ENCODE data around the gene GSN. TPM values are rescaled to one million over a fixed set of nuclear protein-coding genes. Genes with fewer than 3 reads are reported as not detected.

The GSN gene
- total and polyA plus RNA-seq, 2 of the 13 experiments (the other 11 are each of a cell fraction or from before 2014, with no cell fraction given) = 294 to 307 TPM

DNA sequence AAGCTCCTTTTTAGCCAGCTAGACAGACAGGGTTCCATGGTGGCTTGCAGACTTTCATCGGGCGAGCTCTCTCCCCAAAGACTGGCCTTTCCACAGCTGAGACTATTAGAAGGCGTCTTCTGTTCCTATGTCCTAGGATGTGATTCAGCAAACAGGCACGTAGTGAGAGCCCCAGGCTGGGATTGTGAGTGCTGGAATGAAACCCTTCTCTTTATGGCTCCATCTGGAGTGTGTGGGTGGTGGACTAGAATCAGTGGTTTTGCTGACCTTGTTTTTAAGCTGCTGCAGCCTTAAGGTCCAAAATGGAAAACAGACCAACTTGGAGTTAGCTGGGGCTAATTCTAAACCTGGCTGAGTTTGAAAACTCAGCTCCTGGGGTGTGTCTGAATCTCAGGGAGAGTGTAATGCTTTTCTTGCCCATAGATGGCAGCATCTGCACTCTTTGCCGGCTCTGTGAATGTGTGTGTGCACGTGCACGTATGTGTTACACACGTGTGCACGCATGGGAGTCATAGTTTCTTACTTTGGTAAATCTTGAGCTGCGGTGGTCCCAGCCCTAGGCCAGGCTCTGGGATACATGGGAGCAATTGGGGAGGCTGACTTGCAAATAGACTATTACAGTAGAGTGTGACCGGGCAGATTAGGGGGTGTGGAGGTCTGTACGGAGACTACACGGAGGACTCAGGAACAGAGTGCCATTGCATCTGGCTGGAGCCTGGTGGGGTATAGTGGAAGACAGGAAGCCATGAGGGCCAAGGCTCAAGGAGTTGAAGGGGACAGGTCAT is 10.7 kb downstream of the GSN start (continued):
- TF ChIP-seq, protein P1, sequence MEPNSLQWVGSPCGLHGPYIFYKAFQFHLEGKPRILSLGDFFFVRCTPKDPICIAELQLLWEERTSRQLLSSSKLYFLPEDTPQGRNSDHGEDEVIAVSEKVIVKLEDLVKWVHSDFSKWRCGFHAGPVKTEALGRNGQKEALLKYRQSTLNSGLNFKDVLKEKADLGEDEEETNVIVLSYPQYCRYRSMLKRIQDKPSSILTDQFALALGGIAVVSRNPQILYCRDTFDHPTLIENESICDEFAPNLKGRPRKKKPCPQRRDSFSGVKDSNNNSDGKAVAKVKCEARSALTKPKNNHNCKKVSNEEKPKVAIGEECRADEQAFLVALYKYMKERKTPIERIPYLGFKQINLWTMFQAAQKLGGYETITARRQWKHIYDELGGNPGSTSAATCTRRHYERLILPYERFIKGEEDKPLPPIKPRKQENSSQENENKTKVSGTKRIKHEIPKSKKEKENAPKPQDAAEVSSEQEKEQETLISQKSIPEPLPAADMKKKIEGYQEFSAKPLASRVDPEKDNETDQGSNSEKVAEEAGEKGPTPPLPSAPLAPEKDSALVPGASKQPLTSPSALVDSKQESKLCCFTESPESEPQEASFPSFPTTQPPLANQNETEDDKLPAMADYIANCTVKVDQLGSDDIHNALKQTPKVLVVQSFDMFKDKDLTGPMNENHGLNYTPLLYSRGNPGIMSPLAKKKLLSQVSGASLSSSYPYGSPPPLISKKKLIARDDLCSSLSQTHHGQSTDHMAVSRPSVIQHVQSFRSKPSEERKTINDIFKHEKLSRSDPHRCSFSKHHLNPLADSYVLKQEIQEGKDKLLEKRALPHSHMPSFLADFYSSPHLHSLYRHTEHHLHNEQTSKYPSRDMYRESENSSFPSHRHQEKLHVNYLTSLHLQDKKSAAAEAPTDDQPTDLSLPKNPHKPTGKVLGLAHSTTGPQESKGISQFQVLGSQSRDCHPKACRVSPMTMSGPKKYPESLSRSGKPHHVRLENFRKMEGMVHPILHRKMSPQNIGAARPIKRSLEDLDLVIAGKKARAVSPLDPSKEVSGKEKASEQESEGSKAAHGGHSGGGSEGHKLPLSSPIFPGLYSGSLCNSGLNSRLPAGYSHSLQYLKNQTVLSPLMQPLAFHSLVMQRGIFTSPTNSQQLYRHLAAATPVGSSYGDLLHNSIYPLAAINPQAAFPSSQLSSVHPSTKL (CRISPR knock-in tag; IDR thresholded peaks at IDR 0.05) = peak; percentile 46; the same call in 1 of the 2 replicates
- TF ChIP-seq U2AF1 (optimal IDR thresholded peaks at IDR 0.05; ENCODE audit: low read depth, low read length) = no peak
- TF ChIP-seq ATF7-NPFF (CRISPR knock-in tag; IDR thresholded peaks at IDR 0.05; ENCODE audit: low read depth) = 0 out of 2 replicates have a peak, but pooled peaks have one; percentile 40
- no peak for TF ChIP-seq SOX13 (IDR thresholded peaks at IDR 0.05)
- peak in 1 of 2 experiments; percentile 38; a peak in 1 of 4 replicates for TF ChIP-seq SOX13 (CRISPR knock-in tag; conservative IDR thresholded peaks at IDR 0.05 in 1 of 2, IDR thresholded peaks at IDR 0.05 in 1 of 2)
- TF ChIP-seq, protein P2, sequence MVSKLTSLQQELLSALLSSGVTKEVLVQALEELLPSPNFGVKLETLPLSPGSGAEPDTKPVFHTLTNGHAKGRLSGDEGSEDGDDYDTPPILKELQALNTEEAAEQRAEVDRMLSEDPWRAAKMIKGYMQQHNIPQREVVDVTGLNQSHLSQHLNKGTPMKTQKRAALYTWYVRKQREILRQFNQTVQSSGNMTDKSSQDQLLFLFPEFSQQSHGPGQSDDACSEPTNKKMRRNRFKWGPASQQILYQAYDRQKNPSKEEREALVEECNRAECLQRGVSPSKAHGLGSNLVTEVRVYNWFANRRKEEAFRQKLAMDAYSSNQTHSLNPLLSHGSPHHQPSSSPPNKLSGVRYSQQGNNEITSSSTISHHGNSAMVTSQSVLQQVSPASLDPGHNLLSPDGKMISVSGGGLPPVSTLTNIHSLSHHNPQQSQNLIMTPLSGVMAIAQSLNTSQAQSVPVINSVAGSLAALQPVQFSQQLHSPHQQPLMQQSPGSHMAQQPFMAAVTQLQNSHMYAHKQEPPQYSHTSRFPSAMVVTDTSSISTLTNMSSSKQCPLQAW (CRISPR knock-in tag; IDR thresholded peaks at IDR 0.05) = peak; percentile 23; the same call in 1 of the 2 replicates
- TF ChIP-seq MED1 (CRISPR knock-in tag; IDR thresholded peaks at IDR 0.05) = peak; percentile 21; the same call in 1 of the 2 replicates
- TF ChIP-seq, protein P3, sequence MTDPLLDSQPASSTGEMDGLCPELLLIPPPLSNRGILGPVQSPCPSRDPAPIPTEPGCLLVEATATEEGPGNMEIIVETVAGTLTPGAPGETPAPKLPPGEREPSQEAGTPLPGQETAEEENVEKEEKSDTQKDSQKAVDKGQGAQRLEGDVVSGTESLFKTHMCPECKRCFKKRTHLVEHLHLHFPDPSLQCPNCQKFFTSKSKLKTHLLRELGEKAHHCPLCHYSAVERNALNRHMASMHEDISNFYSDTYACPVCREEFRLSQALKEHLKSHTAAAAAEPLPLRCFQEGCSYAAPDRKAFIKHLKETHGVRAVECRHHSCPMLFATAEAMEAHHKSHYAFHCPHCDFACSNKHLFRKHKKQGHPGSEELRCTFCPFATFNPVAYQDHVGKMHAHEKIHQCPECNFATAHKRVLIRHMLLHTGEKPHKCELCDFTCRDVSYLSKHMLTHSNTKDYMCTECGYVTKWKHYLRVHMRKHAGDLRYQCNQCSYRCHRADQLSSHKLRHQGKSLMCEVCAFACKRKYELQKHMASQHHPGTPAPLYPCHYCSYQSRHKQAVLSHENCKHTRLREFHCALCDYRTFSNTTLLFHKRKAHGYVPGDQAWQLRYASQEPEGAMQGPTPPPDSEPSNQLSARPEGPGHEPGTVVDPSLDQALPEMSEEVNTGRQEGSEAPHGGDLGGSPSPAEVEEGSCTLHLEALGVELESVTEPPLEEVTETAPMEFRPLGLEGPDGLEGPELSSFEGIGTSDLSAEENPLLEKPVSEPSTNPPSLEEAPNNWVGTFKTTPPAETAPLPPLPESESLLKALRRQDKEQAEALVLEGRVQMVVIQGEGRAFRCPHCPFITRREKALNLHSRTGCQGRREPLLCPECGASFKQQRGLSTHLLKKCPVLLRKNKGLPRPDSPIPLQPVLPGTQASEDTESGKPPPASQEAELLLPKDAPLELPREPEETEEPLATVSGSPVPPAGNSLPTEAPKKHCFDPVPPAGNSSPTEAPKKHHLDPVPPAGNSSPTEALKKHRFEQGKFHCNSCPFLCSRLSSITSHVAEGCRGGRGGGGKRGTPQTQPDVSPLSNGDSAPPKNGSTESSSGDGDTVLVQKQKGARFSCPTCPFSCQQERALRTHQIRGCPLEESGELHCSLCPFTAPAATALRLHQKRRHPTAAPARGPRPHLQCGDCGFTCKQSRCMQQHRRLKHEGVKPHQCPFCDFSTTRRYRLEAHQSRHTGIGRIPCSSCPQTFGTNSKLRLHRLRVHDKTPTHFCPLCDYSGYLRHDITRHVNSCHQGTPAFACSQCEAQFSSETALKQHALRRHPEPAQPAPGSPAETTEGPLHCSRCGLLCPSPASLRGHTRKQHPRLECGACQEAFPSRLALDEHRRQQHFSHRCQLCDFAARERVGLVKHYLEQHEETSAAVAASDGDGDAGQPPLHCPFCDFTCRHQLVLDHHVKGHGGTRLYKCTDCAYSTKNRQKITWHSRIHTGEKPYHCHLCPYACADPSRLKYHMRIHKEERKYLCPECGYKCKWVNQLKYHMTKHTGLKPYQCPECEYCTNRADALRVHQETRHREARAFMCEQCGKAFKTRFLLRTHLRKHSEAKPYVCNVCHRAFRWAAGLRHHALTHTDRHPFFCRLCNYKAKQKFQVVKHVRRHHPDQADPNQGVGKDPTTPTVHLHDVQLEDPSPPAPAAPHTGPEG (CRISPR knock-in tag; IDR thresholded peaks at IDR 0.05) = no peak
- TF ChIP-seq ARNT2 (CRISPR knock-in tag; IDR thresholded peaks at IDR 0.05; ENCODE audit: low read depth) = peak; percentile 30; the same call in 1 of the 2 replicates
- TF ChIP-seq, protein P4, sequence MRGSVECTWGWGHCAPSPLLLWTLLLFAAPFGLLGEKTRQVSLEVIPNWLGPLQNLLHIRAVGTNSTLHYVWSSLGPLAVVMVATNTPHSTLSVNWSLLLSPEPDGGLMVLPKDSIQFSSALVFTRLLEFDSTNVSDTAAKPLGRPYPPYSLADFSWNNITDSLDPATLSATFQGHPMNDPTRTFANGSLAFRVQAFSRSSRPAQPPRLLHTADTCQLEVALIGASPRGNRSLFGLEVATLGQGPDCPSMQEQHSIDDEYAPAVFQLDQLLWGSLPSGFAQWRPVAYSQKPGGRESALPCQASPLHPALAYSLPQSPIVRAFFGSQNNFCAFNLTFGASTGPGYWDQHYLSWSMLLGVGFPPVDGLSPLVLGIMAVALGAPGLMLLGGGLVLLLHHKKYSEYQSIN (CRISPR knock-in tag; IDR thresholded peaks at IDR 0.05; ENCODE audit: borderline replicate concordance) = no peak
- peak; percentile 36; the same call in 1 of the 2 replicates for TF ChIP-seq ZMYM4 (CRISPR knock-in tag; IDR thresholded peaks at IDR 0.05)
- peak; percentile 63; the same call in 1 of the 2 replicates for TF ChIP-seq SP4 (CRISPR knock-in tag; IDR thresholded peaks at IDR 0.05)
- 0 out of 2 replicates have a peak, but pooled peaks have one; percentile 34 for TF ChIP-seq SMYD3 (CRISPR knock-in tag; IDR thresholded peaks at IDR 0.05)
- peak; percentile 84 for TF ChIP-seq NRL (CRISPR knock-in tag; IDR thresholded peaks at IDR 0.05; ENCODE audit: borderline replicate concordance)
- peak; percentile 69 for TF ChIP-seq ZNF781 (CRISPR knock-in tag; IDR thresholded peaks at IDR 0.05; ENCODE audit: borderline replicate concordance, not compliant biosample characterization)

All from HepG2 (cell line).